Measurements from ENCODE around the gene SLC25A23. TPM values are rescaled to one million over a fixed set of nuclear protein-coding genes. Genes with fewer than 3 reads are reported as not detected.
A peak's percentile ranks its signal among the peaks of the same experiment; 100 is the strongest.

Gene SLC25A23
- total and polyA plus RNA-seq, 10 donors = 7.5 to 39.6 (median 18.5) TPM

- peaks cover 0 to 17% (median 3%) of the 10 kb centered on the region in 6 donors for H3K36me3 ChIP-seq
These were observed 36.4 kb upstream of the SLC25A23 start for GRCh38 chr19:6495947-6496346.

GRCh38 chr19:6494438-6495036 lies 34.9 kb upstream of the SLC25A23 start:
- no peak for DNase-seq
- Histone ChIP-seq H3K9me3 (peaks cover 0 to 12% (median 7%) of the 10 kb centered on the region in 8 donors), H3K27ac (no peak overlapping the region), H3K36me3 (peaks cover 0 to 17% (median 3%) of the 10 kb centered on the region in 6 donors), H3K4me3 (no peak overlapping the region), H3K27me3 (replicated peaks in 1 of 7) (no peaks in the 10 kb centered on the region), H3K4me1 (peaks cover 0 to 21% (median 11%) of the 10 kb centered on the region in 6 donors)
- 84 to 92% (median 86%) methylated on average over 8 of the region's 8 CpGs for WGBS, 5 donors
- TF ChIP-seq CTCF (IDR thresholded peaks at IDR 0.05 in 8 of 11, conservative IDR thresholded peaks at IDR 0.05 in 3 of 11) (no peak), POLR2AphosphoS5 (IDR thresholded peaks at IDR 0.05) (no peak), POLR2A (IDR thresholded peaks at IDR 0.05) (no peak)
- intact Hi-C loops (cut with DNase I; ENCODE audit: low total_unique reads) = no loop called here

More at GRCh38 chr19:6495947-6496346, 36.4 kb upstream of the SLC25A23 start:
- Histone ChIP-seq H3K27me3 (replicated peaks in 1 of 7) (peaks cover 0 to 13% (median 0%) of the 10 kb centered on the region in 7 donors), H3K27ac (no peak overlapping the region), H3K4me3 (no peak overlapping the region), H3K4me1 (peaks cover 0 to 27% (median 6%) of the 10 kb centered on the region in 6 donors), H3K9me3 (peaks cover 0 to 12% (median 7%) of the 10 kb centered on the region in 8 donors)
- DNase-seq = no peak
- intact Hi-C loops (cut with DNase I; ENCODE audit: low total_unique reads) = no loop called here
- 94 to 99% (median 97%) methylated on average over 17 to 19 of the region's 19 CpGs for WGBS, 5 donors
- no peak for TF ChIP-seq CTCF (IDR thresholded peaks at IDR 0.05 in 8 of 11, conservative IDR thresholded peaks at IDR 0.05 in 3 of 11)
- TF ChIP-seq POLR2A (IDR thresholded peaks at IDR 0.05) = no peak
- no peak for TF ChIP-seq POLR2AphosphoS5 (IDR thresholded peaks at IDR 0.05)

- H3K27me3 ChIP-seq (replicated peaks in 1 of 7) = no peaks in the 10 kb centered on the region
- DNase-seq = no peak
- H3K4me3 ChIP-seq = no peak overlapping the region
- H3K36me3 ChIP-seq = peaks cover 0 to 17% (median 3%) of the 10 kb centered on the region in 6 donors
- no peak for TF ChIP-seq POLR2A (IDR thresholded peaks at IDR 0.05)
- TF ChIP-seq POLR2AphosphoS5 (IDR thresholded peaks at IDR 0.05) = no peak
- no peak for TF ChIP-seq CTCF (IDR thresholded peaks at IDR 0.05 in 8 of 11, conservative IDR thresholded peaks at IDR 0.05 in 3 of 11)
- H3K27ac ChIP-seq = no peak overlapping the region
- intact Hi-C loops (cut with DNase I; ENCODE audit: low total_unique reads) = no loop called here
- H3K4me1 ChIP-seq = peaks cover 0 to 15% (median 8%) of the 10 kb centered on the region in 6 donors
- 75 to 94% (median 87%) methylated on average over 4 of the region's 4 CpGs for WGBS, 5 donors
- peaks cover 0 to 12% (median 7%) of the 10 kb centered on the region in 8 donors for H3K9me3 ChIP-seq
These were observed 32.4 kb upstream of the SLC25A23 start for GRCh38 chr19:6491802-6492592.

GRCh38 chr19:6490134-6490533 lies 30.5 kb upstream of the SLC25A23 start:
- DNase-seq = no peak
- Histone ChIP-seq H3K4me3 (peak overlapping the region in 4 of 8 donors; percentile 24 to 54 (median 30)), H3K9me3 (peaks cover 0 to 12% (median 7%) of the 10 kb centered on the region in 8 donors), H3K4me1 (peaks cover 0 to 15% (median 8%) of the 10 kb centered on the region in 6 donors), H3K27ac (peak overlapping the region in 7 of 8 donors; percentile 2 to 74 (median 58)), H3K27me3 (replicated peaks in 1 of 7) (no peaks in the 10 kb centered on the region), H3K36me3 (peaks cover 0 to 7% (median 0%) of the 10 kb centered on the region in 6 donors)
- intact Hi-C loops (cut with DNase I; ENCODE audit: low total_unique reads) = no loop called here
- WGBS, 5 donors = 58 to 73% (median 67%) methylated on average over 2 of the region's 2 CpGs
- no peak for TF ChIP-seq POLR2A (IDR thresholded peaks at IDR 0.05)

Data from spleen (tissue), 11 donors.